CD4-positive, alpha-beta T cell treated with Interleukin-15 for 4 hours (primary cell): Measurements from ENCODE around the gene SYNE1.
"Not testable (repeated sequence)": the region's sequence is repeated elsewhere in the genome, so short reads cannot be mapped to it uniquely, and the experiment has no call there.

Experiments
- DNase-seq: peaks from one replicate; pipeline ENCODE4 v3.0.0-alpha.2; 2020; ENCODE audit warnings: low spot score

SYNE1 gene

DNA sequence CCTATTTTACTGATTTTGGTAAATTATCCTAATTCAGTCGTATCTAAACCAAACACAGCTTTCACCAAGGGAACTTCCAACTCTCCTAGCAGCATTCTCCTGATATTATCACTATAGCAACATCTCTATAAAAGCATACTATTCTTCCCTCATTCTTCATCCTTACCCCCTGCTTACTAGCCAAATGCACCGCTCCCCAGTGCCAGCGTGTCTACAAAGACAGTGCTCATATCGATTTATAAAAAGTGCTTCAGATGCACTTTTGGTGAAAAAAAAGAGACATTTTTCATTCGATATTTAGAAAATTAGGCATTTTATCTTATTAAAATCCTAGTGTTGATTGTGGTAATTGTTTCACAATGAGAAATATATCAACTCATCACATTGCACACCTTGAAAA is 74.0 kb downstream of the SYNE1 start:
- no peak for DNase-seq

DNA sequence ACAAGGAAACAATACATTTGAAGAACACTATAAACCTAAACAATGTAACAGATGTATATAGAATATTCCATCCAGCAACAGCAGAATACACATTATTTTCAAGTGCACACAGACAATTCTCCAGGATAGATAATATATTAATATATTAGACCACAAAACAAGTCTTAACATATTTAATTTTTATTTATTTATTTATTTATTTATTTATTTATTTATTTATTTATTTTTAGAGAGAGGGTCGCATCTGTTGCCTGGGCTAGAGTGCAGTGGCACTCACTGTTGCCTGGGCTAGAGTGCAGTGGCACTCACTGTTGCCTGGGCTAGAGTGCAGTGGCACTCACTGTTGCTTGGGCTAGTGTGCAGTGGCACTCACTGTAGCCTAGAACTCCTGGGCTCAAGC is 78.4 kb downstream of the SYNE1 start:
- DNase-seq = not testable (repeated sequence)

DNA sequence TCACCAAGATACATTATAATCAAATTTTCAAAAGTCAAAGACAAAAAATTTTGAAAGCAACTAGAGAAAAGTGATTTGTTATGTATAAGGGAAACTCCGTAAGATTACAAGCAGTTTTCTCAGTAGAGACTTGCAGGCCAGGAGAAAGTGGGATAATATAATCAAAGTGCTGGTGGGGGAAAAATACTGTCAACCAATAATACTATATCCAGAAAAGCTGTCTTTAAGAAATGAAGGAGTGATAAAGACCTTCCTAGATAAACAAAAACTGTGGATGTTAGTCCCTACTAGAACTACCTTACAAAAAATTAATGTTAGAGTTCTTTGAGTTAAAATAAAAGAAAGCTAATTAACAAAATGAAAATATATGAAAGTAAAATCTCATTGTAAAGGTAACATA is 79.7 kb downstream of the SYNE1 start:
- no peak for DNase-seq

DNA sequence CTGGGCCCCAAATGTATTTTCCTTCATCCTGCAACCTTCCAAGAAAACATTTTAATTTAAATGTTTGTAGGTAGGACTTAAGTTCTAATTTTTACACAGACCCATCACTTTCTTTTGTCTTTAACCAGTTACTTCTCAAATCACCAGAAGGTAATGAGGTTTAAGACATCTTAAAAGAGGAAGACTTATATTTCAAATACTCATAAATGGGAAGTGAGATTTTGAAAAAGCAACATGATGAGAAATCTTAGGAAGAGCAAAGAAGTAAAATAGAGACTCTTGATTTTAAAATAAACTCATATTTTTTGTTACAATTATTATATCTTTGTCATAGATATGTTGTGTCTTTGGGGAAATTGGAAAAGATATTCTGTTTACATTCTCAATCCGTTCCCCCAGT is 82.3 kb downstream of the SYNE1 start:
- no peak for DNase-seq

DNA sequence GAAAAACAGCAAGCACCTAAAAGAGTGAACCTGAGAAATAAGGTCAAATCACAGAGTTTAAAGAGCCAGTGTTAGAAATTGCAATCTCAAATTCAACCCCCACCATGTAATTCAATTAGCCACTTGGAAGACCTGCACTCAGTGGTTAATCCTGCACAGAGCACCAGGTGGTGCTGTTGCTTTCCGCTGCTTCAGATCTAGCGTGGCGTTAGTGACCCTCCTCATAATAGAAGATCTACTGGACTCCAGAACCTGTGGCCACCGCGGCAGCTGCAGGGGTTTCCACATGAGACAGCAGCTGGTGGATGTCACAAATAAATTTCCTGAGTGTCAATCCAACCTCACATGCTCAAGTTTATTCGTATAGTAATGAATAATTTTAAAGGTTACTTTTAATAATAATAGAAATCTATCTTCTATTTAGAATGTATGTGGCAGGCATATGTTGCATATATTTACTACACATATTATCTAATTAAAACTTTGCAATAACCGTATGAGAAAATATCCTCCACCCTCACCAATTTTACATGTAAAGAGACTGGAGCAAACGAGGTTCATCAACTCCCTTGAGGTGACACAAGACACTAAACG is 84.4 kb downstream of the SYNE1 start:
- peak; percentile 46 for DNase-seq

DNA sequence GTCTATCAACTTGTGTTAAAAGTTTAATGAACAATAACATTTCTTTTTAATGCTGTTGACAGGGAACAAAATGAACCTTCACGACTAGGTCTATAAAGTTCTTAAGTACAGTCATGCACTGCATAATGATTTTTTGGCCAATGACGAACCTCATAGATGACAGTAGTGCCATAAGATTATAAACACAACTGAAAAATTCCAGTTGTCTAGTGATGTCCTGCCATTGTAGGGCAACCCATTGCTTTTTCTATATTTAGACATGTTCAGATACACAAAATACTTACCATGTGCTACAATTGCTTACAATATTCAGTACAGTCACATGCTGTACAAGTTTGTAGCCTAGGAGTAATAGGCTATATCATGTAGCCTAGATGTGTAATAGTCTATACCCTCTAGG is 93.6 kb downstream of the SYNE1 start:
- no peak for DNase-seq

DNA sequence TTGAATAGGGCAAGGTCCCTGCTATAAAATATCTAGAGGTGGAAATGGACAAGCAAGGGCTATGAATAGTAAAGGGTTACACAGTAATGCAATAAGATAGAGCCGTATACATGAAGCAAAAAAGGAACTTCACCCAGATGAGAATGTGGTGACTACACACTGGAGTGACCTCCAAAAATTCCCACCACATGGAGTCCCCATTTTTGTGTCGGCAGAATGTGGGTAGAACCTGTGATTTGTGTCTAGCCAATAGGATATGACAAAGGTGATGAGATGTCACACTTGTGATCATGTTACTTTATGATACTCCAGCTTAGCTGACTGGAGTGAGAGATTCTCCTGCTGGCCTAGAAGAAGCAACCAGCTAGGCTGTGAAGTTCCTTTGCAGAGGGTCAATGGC is 96.8 kb downstream of the SYNE1 start:
- no peak for DNase-seq

DNA sequence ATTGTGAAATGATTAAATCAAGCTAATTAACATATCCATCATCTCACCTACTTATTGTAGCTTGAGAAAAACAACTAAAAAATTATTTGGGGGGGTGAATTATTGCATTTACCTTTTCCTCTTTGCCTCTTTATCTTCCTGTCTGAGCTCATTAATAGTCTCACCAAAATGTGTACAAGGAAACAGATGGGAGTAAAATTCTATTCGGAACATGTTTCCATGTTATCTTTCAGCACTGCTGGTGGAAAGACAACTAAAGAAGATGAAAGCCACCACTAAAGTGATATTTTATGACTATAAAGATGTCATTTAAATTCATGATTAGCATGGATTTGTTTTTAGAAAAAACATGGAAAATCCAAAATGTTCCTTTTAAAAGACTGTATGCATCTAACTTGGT is 102.6 kb downstream of the SYNE1 start:
- no peak for DNase-seq

DNA sequence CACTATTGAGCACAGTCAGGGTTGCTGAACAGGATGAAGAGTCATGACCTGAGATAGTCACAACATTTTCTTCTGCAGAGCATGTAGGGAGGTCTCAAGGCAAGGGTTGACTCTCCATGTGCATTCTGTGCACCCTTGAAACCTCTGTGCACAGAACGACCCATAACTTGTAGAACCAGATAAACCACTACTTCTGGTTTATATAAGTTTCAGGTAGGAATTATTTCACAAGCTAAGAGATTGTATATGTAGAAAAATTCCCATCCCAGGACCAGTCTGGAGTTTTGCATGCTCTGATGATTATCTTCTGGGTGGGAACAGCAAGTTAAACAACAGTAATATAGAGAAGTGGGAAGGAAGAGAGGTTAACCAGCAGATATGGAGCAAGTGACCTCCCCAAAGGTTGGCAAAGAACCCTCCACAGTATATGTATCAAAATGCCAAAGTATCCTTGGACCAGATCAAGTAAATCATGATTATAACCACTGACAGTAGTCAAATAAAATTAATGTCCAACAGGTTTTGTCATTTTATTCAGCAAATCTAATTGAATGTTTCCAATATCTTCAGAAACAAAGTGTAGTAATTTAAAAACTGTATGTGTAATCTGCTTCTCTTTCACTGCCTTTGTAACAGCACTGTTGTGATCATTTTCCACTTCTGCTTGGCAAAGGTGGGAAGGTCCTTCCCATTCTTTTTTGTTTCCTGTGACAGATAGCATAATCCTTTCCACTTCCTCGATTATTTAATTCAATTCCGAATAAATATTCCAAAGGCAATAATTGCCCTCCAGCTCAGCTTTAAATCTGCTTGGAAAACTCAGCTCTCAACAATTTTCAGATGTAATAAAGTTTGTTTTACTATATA is 104.4 kb downstream of the SYNE1 start:
- DNase-seq = no peak

DNA sequence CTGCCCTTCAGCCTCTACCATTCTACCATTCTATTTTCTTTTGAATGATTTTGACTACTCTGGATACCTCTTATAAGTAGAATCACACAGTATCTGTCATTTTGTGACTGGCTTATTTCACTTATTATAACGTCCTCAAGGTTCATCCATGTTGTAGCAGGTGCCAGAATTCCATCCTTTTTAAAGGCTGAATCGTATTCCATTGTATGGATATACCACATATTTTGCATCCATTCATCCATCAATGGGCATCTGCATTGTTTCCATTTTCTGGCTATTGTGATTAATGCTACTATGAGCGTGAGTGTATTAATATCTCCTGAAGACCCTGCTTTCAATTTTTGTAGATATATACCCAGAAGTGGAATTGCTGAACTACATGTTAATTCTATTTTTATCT is 105.5 kb downstream of the SYNE1 start:
- no peak for DNase-seq

DNA sequence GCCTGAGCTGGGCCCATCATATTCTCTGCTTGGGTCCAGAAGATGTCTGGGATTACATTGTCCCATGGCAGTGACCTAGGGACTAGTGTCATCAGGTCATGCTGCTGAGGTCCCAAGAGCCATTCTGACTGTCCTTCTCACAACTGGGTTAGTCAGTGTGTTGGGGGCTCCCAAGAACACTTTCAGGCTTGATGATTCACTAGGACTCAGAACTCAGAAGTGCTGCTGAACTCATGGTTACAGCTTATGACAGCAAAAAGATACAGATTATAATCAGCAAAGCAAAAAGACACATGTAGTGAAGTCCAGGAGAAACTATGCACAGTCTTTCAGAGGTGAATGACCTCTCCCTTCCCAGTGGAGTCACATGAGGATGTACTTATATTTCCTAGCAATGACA is 107.8 kb downstream of the SYNE1 start:
- DNase-seq = no peak

DNA sequence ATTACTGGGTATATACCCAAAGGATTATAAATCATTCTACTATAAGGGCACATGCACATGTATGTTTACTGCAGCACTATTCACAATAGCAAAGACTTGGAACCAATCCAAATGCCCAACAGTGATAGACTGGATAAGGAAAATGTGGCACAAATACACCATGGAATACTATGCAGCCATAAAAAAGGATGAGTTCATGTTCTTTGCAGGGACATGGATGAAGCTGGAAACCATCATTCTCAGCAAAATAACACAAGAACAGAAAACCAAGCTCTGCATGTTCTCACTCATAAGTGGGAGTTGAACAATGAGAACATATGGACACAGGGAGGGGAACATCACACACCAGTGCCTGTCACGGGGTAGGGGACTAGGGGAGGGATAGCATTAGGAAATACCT is 123.0 kb downstream of the SYNE1 start:
- not testable (repeated sequence) for DNase-seq

DNA sequence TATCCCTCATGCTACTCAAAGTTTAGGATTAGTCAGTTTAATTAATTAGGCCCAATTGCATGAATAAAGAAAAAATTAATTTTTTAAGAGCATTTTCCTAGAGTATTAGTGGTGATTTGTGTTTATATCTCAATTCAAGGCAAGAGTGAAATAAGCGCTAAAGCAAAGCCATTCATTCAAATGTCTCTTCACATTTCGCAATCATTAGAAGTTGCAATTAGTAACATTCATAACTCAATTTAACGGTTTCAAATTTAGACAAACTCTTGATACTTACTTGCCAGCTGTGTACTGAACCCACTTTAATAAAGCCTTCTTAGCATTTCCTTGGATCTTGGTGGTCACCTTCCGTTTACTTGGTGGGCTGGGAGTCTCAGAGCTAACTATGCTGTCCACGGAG is 127.2 kb downstream of the SYNE1 start:
- no peak for DNase-seq

DNA sequence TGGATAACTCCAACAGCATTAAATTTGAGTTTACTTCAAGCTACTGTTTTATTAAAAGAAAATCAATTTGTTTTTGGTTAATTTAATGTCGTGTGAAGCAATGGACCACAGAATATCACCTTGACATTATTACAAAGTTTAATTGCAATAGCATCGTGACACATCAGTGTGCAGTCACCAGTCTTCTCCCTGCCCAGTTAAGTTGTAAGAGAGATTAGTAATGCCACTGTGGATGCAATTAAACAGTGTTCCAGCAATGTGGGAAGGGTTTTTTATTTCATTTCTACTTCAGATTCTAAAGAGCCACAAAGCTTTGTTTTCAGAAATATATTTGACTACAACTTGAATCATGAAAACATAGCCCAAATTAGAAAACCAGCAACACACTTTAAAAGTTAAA is 128.7 kb downstream of the SYNE1 start:
- DNase-seq = no peak

DNA sequence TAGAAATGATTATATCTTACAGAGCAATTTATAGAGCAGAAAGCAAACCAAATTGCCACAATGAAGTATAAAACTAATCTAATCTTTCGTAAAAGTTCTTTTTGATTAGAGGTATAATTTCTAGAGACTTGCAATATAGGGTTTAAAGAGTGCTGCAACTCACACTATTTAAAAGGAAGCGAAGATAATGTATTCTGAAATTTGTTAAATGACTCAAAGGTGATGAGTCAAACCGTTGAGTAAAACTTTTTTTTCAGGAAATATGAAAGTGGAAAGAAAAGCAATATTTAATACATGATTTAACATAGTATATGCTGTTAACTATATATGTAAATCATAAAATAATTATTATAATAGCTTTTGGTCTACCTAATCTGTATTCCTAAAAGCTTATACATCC is 133.6 kb downstream of the SYNE1 start:
- no peak for DNase-seq

DNA sequence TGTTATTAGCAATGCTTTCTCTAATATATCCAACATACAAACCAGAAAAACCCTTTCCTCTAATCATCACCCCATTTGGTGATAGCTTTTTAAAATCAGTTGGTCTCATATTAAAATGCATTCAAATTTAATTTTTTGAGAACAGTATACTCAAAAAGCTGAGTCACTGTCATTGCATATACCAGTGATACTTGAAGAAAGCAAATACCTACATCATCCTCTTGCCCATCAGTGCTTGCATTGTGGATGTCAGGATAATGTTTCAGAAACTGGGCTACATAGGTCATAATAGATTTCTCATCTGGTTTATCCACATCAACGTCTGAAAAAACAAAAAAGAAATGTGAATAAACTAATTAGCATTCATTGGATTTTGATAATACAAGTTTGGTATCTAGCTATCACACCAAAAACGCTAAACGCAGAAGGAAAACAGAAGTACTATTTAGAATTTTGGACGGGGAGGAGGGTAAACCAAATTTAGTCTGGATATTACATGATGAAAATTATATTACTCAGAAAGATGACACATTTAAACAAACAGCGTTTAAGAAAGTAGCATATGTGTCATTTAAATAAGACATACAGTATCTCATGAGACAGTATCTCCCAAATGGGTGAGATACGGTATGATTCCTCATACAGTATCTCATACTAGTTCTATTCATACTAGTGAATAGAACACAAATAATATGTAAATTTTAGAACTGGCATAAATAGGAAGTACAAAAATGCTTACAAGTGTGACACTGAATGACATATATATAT is 134.6 kb downstream of the SYNE1 start:
- DNase-seq = no peak

DNA sequence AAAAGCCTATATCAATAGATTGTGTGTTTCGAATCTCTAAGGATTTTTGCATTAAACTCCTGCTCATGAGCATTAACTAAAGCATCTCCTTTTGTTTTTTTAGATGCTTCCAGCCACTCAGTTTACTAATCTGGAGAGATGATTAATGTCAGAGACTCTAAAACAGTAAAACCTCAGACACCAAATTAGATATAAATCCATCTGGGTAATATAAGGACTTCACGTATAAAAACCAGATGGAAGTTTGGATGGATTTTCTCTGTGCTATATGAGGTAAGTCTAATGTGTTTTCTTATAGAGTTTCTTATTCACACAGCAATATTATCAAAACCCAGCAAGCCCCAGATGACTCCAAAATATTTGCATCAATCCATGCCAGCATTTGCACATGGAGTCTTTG is 137.2 kb downstream of the SYNE1 start:
- DNase-seq = no peak

DNA sequence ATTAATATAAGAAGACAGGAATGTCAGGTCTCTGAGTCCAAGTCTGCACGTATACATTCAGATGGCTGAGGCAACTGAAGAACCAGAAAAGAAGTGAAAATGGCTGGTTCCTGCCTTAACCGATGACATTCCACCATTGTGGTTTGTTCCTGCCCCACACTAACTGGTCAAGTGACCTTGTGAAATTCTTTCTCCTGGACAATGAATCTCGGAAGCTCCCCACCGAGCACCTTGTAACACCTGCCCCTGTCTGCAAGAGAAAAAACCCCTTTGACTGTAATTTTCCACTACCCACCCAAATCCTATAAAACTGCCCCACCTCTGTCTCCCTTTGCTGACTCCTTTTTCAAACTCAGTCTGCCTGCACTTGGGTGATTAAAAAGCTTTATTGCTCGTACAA is 140.4 kb downstream of the SYNE1 start:
- DNase-seq = no peak

DNA sequence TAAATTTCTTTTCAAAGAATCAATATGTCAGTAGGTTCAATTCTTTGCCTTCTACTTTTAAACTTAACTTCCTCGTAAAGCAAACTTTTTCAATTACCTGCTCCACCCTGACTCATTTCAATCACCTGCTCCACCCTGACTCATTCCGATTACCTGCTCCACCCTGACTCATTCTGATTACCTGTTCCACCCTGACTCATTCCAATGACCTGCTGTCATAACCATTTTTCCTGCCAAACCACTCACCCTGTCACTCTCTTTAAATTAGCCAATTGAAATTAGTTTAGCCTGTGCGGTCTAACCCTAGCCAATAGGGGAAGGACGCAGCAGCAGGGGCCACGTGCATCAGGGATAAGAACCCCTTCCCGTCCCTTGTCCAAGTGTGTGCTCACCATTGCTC is 141.7 kb downstream of the SYNE1 start:
- DNase-seq = not testable (repeated sequence)

DNA sequence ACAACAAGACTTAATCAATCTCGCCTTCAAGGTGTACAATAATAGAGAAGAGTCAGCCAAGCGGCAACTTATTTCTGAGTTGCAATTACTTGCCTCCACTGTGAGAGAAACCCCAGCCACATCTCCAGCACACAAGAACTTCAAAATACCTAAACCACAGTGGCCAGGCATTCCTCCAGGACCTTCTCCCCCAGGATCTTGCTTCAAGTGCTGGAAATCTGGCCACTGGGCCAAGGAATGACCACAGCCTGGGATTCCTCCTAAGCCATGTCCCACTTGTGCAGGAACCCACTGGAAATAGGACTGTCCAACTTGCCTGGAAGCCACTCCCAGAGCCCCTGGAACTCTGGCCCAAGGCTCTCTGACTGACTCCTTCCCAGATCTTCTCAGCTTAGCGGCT is 144.9 kb downstream of the SYNE1 start:
- not testable (repeated sequence) for DNase-seq

DNA sequence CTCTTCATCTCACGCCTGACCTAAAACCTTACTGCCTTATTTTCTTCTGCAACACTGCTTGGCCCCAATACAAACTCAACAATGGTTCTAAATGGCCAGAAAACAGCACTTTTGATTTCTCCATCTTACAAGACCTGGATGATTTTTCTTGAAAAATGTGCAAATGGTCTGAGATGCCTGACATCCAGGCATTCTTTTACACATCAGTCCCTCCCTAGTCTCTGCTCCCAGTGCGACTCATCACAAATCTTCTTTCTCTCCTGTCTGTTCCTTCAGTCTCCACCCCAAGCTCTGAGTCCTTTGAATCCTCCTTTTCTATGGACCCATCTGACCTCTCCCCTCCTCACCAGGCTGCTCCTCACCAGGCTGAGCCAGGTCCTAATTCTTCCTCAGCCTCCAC is 145.7 kb downstream of the SYNE1 start:
- not testable (repeated sequence) for DNase-seq

DNA sequence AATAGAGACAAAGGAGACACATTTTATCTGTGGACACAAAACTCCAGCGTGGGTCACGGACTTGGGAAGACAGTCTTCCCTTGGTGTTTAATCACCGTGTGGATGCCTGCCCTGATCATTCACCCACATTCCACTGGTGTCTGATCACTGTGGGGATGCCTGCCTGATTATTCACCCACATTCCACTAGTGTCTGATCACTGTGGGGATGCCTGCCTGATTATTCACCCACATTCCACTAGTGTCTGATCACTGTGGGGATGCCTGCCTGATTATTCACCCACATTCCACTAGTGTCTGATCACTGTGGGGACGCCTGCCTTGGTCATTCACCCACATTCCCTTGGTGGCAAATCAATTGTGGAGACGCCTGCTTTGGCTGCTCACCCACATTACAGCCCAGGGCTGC is 146.2 kb downstream of the SYNE1 start:
- DNase-seq = not testable (repeated sequence)

DNA sequence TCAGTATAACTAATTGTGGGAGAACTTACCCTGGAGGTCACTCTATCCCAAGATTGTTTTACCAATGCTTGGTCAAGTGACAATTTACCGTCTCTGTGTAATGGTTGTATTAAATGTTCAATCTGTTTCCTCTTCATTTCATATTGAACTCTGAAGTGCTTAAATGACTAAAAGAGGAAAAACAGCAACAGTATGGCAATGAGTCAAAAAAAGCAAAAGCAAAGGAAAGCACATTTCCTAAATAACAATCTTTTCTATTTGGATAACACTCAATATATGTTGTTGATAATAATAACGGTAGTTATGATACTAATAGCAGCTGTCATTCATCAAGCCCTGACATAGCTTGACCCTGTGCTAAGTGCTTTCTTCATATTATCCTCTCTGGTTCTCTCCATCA is 152.4 kb downstream of the SYNE1 start:
- DNase-seq = no peak
